ENCODE results near the gene KRI1.
"Not testable (repeated sequence)": the region's sequence is repeated elsewhere in the genome, so short reads cannot be mapped to it uniquely, and the experiment has no call there.

GRCh38 chr19:10573793-10574192, 8.0 kb upstream of the KRI1 start:
- TF ChIP-seq, protein P1, sequence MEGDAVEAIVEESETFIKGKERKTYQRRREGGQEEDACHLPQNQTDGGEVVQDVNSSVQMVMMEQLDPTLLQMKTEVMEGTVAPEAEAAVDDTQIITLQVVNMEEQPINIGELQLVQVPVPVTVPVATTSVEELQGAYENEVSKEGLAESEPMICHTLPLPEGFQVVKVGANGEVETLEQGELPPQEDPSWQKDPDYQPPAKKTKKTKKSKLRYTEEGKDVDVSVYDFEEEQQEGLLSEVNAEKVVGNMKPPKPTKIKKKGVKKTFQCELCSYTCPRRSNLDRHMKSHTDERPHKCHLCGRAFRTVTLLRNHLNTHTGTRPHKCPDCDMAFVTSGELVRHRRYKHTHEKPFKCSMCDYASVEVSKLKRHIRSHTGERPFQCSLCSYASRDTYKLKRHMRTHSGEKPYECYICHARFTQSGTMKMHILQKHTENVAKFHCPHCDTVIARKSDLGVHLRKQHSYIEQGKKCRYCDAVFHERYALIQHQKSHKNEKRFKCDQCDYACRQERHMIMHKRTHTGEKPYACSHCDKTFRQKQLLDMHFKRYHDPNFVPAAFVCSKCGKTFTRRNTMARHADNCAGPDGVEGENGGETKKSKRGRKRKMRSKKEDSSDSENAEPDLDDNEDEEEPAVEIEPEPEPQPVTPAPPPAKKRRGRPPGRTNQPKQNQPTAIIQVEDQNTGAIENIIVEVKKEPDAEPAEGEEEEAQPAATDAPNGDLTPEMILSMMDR (IDR thresholded peaks at IDR 0.05; ENCODE audit: low read depth, low read length, missing input control) = not testable (repeated sequence)
- TF ChIP-seq ZBTB33 (IDR thresholded peaks at IDR 0.05); REST (IDR thresholded peaks at IDR 0.05); HNF4A (conservative IDR thresholded peaks at IDR 0.05); JUND (IDR thresholded peaks at IDR 0.05); FOXA1 (IDR thresholded peaks at IDR 0.05); NR2F2 (IDR thresholded peaks at IDR 0.05); TAF1 (conservative IDR thresholded peaks at IDR 0.05); RAD21 (IDR thresholded peaks at IDR 0.05); RXRA (IDR thresholded peaks at IDR 0.05); EGR1 (IDR thresholded peaks at IDR 0.05; ENCODE audit: low read depth in 2 of 2); HNF4G (IDR thresholded peaks at IDR 0.05); YY1 (IDR thresholded peaks at IDR 0.05): not testable (repeated sequence)
- TF ChIP-seq, protein P2, sequence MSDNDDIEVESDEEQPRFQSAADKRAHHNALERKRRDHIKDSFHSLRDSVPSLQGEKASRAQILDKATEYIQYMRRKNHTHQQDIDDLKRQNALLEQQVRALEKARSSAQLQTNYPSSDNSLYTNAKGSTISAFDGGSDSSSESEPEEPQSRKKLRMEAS (IDR thresholded peaks at IDR 0.05) = not testable (repeated sequence)
